Measurements from ENCODE around the gene MYO19.

The MYO19 gene

GRCh38 chr17:36534840-36535668 lies at the start of gene MYO19, which contains the start of gene PIGW:
TSS of gene MYO19 (minus strand) at chr17:36534868. CDS start at chr17:36532538, 2,330 bp downstream.
TSS of gene PIGW (plus strand) at chr17:36534987. CDS start at chr17:36537102, 2,115 bp downstream.
- TF ChIP-seq CTCF (conservative IDR thresholded peaks at IDR 0.05) (no peak), ZFX (IDR thresholded peaks at IDR 0.05) (peak; percentile 42; the same call in 1 of the 2 replicates)

GRCh38 chr17:36583787-36584186 lies 49.1 kb upstream of the MYO19 start:
- no peak for TF ChIP-seq ZFX (IDR thresholded peaks at IDR 0.05)
- no peak for TF ChIP-seq CTCF (conservative IDR thresholded peaks at IDR 0.05)
- no peak overlapping the region for H3K27ac ChIP-seq

More at GRCh38 chr17:36534840-36535668, at the start of gene MYO19, which contains the start of gene PIGW:
- peak within 1 kb of the TSS; percentile 95 for H3K27ac ChIP-seq

- TF ChIP-seq CTCF (conservative IDR thresholded peaks at IDR 0.05) = no peak
- TF ChIP-seq ZFX (IDR thresholded peaks at IDR 0.05) = no peak
- no peak overlapping the region for H3K27ac ChIP-seq
These were observed 44.0 kb upstream of the MYO19 start for GRCh38 chr17:36578671-36579070.

GRCh38 chr17:36576793-36577192 lies 42.1 kb upstream of the MYO19 start:
- H3K27ac ChIP-seq = no peak overlapping the region
- no peak for TF ChIP-seq CTCF (conservative IDR thresholded peaks at IDR 0.05)

- no peak overlapping the region for H3K27ac ChIP-seq
- no peak for TF ChIP-seq CTCF (conservative IDR thresholded peaks at IDR 0.05)
- no peak for TF ChIP-seq ZFX (IDR thresholded peaks at IDR 0.05)
These were observed 40.4 kb upstream of the MYO19 start for GRCh38 chr17:36575028-36575427.

GRCh38 chr17:36566081-36566480 lies 31.4 kb upstream of the MYO19 start:
- H3K27ac ChIP-seq = no peak overlapping the region
- no peak for TF ChIP-seq CTCF (conservative IDR thresholded peaks at IDR 0.05)

GRCh38 chr17:36553459-36553858 lies 18.8 kb upstream of the MYO19 start:
- TF ChIP-seq ZFX (IDR thresholded peaks at IDR 0.05) = no peak
- TF ChIP-seq CTCF (conservative IDR thresholded peaks at IDR 0.05) = no peak

More at GRCh38 chr17:36553459-36553858, 18.8 kb upstream of the MYO19 start:
- no peak overlapping the region for H3K27ac ChIP-seq
